ENCODE results near the gene ACYP2.
A peak's percentile ranks its signal among the peaks of the same experiment; 100 is the strongest.
"Not testable (repeated sequence)": the region's sequence is repeated elsewhere in the genome, so short reads cannot be mapped to it uniquely, and the experiment has no call there.

ACYP2 gene

GRCh38 chr2:54279385-54279784, 164.0 kb downstream of the ACYP2 start:
- no peak for DNase-seq

GRCh38 chr2:54284826-54285225, 169.4 kb downstream of the ACYP2 start:
- no peak for DNase-seq

GRCh38 chr2:54285451-54285850, 170.0 kb downstream of the ACYP2 start:
- no peak for DNase-seq

- DNase-seq = no peak
Measured at GRCh38 chr2:54287532-54287931, 172.1 kb downstream of the ACYP2 start.

GRCh38 chr2:54289917-54290316, 174.5 kb downstream of the ACYP2 start:
- no peak for DNase-seq

- DNase-seq = no peak
Measured at GRCh38 chr2:54290356-54291025, 175.1 kb downstream of the ACYP2 start.

- DNase-seq = not testable (repeated sequence)
Measured at GRCh38 chr2:54294665-54295064, 179.2 kb downstream of the ACYP2 start.

- no peak for DNase-seq
Measured at GRCh38 chr2:54295911-54296310, 180.5 kb downstream of the ACYP2 start.

- no peak for DNase-seq
Measured at GRCh38 chr2:54298514-54298913, 183.1 kb downstream of the ACYP2 start.

- no peak for DNase-seq
Measured at GRCh38 chr2:54303631-54304030, 188.2 kb downstream of the ACYP2 start.

- DNase-seq = no peak
Measured at GRCh38 chr2:54306556-54306955, 191.1 kb downstream of the ACYP2 start.

- no peak for DNase-seq
Measured at GRCh38 chr2:54308186-54308585, 192.8 kb downstream of the ACYP2 start.

GRCh38 chr2:54308782-54309181, 193.4 kb downstream of the ACYP2 start:
- no peak for DNase-seq

- no peak for DNase-seq
Measured at GRCh38 chr2:54310311-54310710, 194.9 kb downstream of the ACYP2 start.

- no peak for DNase-seq
Measured at GRCh38 chr2:54310961-54311360, 195.5 kb downstream of the ACYP2 start.

GRCh38 chr2:54313147-54313546, 197.7 kb downstream of the ACYP2 start:
- DNase-seq = no peak

GRCh38 chr2:54317973-54318372, 202.6 kb downstream of the ACYP2 start:
- DNase-seq = no peak

- DNase-seq = no peak
Measured at GRCh38 chr2:54318821-54319220, 203.4 kb downstream of the ACYP2 start.

GRCh38 chr2:54321047-54321446, 205.6 kb downstream of the ACYP2 start:
- no peak for DNase-seq

GRCh38 chr2:54324517-54324916, 209.1 kb downstream of the ACYP2 start:
- not testable (repeated sequence) for DNase-seq

GRCh38 chr2:54325148-54325547, 209.7 kb downstream of the ACYP2 start:
- DNase-seq = no peak

GRCh38 chr2:54329482-54330161, 214.2 kb downstream of the ACYP2 start:
- no peak for DNase-seq

GRCh38 chr2:54330162-54330925, 214.9 kb downstream of the ACYP2 start:
- DNase-seq = peak; percentile 82
